GM19043 (cell line): ENCODE results near the gene EDEM2.
"Not testable (repeated sequence)": the region's sequence is repeated elsewhere in the genome, so short reads cannot be mapped to it uniquely, and the experiment has no call there.

Experiments used
- ATAC-seq: cut with Tn5 transposase; IDR thresholded peaks from one replicate; pipeline ENCODE4 v1.9.1; 2021; ENCODE audit warnings: low read depth; ENCODE audit not compliant: unreplicated experiment

Gene EDEM2

DNA sequence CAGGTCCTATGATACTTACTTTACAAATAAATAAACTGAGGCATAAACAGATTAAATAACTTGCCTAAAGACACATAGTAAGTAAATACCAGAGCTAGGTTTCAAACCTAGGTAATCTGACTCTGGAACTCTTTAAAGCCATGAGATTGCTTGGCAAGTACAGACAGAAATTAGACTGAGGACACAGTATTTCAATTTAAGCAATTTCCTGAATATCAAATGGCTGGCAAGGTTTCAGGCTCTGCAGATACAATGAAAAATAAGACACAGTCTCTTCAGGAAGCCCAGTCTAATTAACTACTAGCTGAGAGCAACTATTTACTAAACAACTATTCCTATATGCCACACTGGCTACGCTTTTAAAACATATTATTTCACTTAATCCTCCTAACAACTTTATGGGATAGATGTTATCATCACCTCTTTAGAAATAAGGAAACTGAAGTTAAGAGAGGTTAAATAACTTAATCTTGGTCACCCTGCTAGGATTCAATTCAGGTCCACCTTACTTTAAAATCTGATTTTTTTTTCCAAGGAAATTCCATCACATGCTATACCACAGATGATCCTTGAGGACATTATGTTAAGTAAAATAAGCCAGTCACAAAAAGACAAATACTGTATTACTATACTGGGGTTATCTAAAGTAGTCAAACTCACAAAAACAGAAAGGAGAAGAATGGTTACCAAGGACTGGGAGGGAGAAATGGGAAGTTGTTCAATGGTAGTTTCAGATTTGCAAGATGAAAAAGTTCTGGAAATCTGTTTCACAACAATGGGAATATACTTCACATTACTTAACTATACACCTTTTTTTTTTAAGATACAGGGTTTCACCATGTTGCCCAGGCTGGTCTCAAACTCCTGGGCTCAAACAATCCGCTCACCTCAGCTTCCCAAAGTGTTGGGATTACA, 58.6 kb downstream of the EDEM2 start:
- ATAC-seq, result no peak

- ATAC-seq, result no peak
These were observed 59.3 kb downstream of the EDEM2 start for GRCh38 chr20:35087791-35088190.

GRCh38 chr20:35087355-35087754, 59.8 kb downstream of the EDEM2 start:
- ATAC-seq, result no peak

DNA sequence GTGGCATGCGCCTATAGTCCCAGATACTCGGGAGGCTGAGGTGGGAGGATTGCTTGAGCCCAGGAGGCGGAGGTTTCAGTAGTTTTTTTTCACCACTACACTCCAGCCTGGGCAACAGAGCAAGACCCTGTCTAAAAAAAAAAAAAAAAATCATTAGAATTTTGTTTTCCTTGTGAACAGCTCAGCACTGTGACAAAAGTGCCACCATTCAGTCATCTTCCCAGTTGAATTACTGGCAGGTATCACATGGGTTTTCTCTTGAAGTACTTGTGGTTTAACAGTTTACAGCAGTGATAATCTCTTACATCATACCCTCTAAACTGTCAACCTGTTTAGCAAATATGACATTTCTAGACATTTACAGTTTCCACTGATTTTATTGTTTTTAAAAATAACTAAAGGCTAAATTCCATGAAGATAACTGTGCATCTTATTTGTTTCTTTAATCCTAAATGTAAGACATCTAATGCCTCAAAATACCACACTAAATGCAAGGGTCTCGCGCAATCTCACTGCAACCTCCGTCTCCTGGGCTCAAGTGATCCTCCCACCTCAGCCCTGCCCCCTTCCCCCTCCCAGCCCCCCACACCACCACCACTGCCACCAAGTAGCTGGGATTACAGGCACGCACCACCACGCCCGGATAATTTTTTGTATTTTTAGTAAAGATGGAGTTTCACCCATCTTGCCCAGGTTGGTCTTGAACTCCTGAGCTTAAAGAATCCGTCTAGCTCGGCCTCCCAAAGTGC, 61.5 kb downstream of the EDEM2 start:
- ATAC-seq, result no peak

GRCh38 chr20:35084998-35085397, 62.1 kb downstream of the EDEM2 start:
- no peak for ATAC-seq

DNA sequence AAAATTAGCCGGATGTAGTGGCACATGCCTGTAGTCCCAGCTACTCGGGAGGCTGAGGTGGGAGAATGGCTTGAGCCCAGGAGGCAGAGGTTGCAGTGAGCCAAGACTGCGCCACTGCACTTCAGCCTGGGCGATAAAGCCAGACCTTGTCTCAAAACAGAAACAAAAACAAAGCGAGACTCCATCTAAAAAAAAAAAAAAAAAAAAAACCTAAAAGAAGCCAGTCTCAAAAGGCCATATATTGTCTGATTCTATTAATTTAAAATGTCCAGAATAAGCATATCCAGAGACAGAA, 66.8 kb downstream of the EDEM2 start:
- not testable (repeated sequence) for ATAC-seq

DNA sequence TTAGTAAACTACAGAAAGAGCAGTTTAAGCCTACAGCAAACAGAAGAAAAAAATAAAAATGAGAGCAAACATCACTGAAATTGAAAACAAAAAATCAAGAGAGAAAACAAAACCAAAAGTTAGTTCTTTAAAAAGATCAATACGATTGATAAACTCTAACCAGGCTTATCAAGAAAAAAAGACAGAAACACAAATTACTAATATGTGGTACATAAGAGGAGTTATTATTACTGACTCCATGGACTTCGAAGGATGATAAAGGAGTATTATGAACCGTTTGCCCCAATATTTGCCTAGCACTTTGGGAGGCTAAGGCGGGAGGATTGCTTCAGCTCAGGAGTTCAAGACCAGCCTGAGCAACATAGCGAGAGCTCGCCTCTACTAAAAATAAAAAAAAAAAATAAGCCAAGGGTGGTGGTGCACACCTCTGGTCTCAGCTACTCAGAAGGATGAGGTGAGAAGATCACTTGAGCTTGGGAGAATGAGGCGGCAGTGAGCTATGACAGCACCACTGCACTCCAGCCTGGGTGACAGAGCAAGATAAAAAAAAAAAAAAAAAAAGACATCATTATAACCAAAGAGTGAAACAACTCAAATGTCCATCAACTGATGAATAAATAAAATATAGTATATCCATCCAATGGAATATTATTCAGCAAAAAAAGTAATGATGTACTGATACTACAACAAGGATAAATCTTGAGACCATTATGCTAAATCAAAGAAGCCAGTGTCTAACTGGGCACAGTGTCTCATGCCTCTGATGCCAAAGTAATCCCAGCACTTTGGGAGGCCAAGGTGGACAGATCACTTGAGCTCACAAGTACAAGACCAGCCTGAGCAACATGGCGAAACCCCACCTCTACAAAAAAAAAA, 67.4 kb downstream of the EDEM2 start:
- no peak for ATAC-seq

- ATAC-seq, result no peak
These were observed 69.3 kb downstream of the EDEM2 start for GRCh38 chr20:35077872-35078271.

- no peak for ATAC-seq
These were observed 69.8 kb downstream of the EDEM2 start for GRCh38 chr20:35077341-35077740.

DNA sequence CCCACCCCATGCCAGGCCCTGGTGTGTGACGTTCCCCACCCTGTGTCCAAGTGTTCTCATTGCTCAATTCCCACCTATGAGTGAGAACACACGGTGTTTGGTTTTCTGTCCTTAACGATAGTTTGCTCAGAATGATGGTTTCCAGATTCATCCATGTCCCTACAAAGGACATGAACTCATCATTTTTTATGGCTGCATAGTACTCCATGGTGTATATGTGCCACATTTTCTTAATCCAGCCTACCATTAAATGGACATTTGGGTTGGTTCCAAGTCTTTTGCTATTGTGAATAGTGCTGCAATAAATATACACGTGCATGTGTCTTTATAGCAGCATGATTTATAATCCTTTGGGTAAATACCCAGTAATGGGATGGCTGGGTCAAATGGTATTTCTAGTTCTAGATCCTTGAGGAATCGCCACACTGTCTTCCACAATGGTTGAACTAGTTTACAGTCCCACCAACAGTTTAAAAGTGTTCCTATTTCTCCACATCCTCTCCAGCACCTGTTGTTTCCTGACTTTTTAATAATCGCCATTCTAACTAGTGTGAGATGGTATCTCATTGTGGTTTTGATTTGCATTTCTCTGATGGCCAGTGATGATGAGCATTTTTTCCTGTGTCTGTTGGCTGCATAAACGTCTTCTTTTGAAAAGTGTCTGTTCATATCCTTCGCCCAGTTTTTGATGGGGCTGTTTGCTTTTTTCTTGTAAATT, 75.5 kb downstream of the EDEM2 start:
- ATAC-seq, result not testable (repeated sequence)

DNA sequence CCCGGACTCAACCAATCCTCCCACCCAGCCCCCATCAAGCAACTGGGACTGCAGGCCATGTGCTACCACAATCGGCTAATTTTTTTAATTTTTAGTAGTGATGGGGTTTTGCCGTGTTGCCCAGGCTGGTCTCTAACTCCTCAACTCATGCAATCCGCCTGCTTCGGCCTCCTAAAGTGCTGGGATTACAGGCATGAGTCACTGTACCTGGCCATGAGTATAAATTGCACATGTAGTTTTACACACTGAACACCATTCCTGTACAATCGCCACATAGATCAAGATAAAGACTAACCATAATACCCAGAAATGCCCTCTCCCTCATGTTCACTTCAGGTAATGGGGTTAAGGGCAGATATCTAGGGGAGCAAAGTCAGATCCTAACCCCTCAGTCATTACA, 80.9 kb downstream of the EDEM2 start:
- no peak for ATAC-seq
